B cell (primary cell): ENCODE results near the gene MESP1.

Experiments
- EZH2 ChIP-seq: IDR thresholded peaks from 2 replicates; pipeline ENCODE4 v1.6.1; 2012; ENCODE audit warnings: borderline replicate concordance, low read depth, mild to moderate bottlenecking, moderate library complexity, low read length; ENCODE audit not compliant: insufficient read depth, poor library complexity, severe bottlenecking
- TF ChIP-seq, protein P1 (sequence below): fragments of 200-600 bp; IDR thresholded peaks from one replicate; pipeline ENCODE4 v1.8.0; 2022; ENCODE audit warnings: antibody characterized with exemption, mild to moderate bottlenecking

DNA sequence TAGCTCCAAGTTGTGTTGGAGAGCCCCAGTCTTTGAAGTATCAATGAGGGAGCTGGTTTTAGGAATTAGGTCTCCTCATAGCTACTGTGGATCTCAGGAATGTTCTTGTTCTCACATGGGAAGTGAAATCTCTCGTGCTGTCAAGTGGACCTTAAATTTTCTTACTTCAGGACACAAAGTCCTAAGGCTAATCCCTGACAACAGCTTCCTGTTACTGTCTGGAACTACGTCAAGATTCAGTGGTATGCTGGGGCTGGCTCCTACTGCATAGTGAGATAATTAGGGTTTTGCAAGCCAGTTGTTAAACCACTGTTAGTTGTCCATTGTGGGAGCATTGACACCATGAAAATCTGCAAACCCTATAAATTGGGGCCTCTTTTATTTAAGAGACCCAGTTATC lies 22.8 kb downstream of the MESP1 start:
- TF ChIP-seq, protein P1, sequence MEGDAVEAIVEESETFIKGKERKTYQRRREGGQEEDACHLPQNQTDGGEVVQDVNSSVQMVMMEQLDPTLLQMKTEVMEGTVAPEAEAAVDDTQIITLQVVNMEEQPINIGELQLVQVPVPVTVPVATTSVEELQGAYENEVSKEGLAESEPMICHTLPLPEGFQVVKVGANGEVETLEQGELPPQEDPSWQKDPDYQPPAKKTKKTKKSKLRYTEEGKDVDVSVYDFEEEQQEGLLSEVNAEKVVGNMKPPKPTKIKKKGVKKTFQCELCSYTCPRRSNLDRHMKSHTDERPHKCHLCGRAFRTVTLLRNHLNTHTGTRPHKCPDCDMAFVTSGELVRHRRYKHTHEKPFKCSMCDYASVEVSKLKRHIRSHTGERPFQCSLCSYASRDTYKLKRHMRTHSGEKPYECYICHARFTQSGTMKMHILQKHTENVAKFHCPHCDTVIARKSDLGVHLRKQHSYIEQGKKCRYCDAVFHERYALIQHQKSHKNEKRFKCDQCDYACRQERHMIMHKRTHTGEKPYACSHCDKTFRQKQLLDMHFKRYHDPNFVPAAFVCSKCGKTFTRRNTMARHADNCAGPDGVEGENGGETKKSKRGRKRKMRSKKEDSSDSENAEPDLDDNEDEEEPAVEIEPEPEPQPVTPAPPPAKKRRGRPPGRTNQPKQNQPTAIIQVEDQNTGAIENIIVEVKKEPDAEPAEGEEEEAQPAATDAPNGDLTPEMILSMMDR: no peak
- TF ChIP-seq EZH2: no peak
